Naive B cell (primary cell): ENCODE measurements around the gene PMS1. TPM values are rescaled to one million over a fixed set of nuclear protein-coding genes. Genes with fewer than 3 reads are reported as not detected.
"Not testable (repeated sequence)": the region's sequence is repeated elsewhere in the genome, so short reads cannot be mapped to it uniquely, and the experiment has no call there.

Experiments
- ATAC-seq, 2 donors: fragments of 150-1000 bp; cut with Tn5 transposase; 2 replicates each; pipeline ENCODE4 v1.10.0; 2021; ENCODE audit warnings: low read depth in 2 of 2, mild to moderate bottlenecking in 2 of 2, moderate library complexity in 2 of 2
- DNase-seq: peaks from one replicate; pipeline ENCODE4 v3.0.0; 2022
- H3K27ac Mint-ChIP-seq, 6 donors: one replicate each; pipeline ENCODE4 v1.8.0; 2020 to 2022; ENCODE audit warnings: mild to moderate bottlenecking in 6 of 6, mixed read lengths in 6 of 6, moderate library complexity in 5 of 6, inconsistent platforms in 2 of 6
- H3K27me3 Mint-ChIP-seq, 3 donors: one replicate each; pipeline ENCODE4 v1.8.0; 2021 to 2022; ENCODE audit warnings: mixed read lengths in 3 of 3, mild to moderate bottlenecking in 1 of 3
- H3K36me3 Mint-ChIP-seq, 2 donors: one replicate each; pipeline ENCODE4 v1.8.0; 2020 to 2022; ENCODE audit warnings: mixed read lengths in 2 of 2, inconsistent platforms in 1 of 2, mild to moderate bottlenecking in 1 of 2
- H3K4me1 Mint-ChIP-seq, 3 donors: one replicate each; pipeline ENCODE4 v1.8.0; 2020 to 2022; ENCODE audit warnings: mixed read lengths in 3 of 3, inconsistent platforms in 1 of 3, mild to moderate bottlenecking in 1 of 3, moderate library complexity in 1 of 3
- H3K4me3 Mint-ChIP-seq, 8 donors: one replicate each; pipeline ENCODE4 v1.8.0; 2020 to 2022; ENCODE audit warnings: mild to moderate bottlenecking in 8 of 8, mixed read lengths in 8 of 8, moderate library complexity in 8 of 8, inconsistent platforms in 2 of 8
- H3K9me3 Mint-ChIP-seq, 7 donors: one replicate each; pipeline ENCODE4 v1.8.0; 2020 to 2022; ENCODE audit warnings: mixed read lengths in 7 of 7, mild to moderate bottlenecking in 5 of 7, inconsistent platforms in 2 of 7, moderate library complexity in 1 of 7
- polyA plus RNA-seq, 6 donors: library from polyadenylated mRNA; unstranded; fragments of 300-500 nt; fragmentation: Illumina TruSeq; gene quantifications; one replicate each; pipeline ENCODE4 v1.2.3, GENCODE V29; 2021; ENCODE audit warnings: low read depth in 6 of 6

Gene PMS1
- polyA plus RNA-seq, 6 donors from 2014 or later: 12.4 to 29.2 (median 22.9) TPM

- no peaks in the 10 kb centered on the region for H3K27me3 Mint-ChIP-seq
- H3K27ac Mint-ChIP-seq: peak overlapping the region in 1 of 6 donors; percentile 39
- H3K4me3 Mint-ChIP-seq: no peak overlapping the region
- H3K36me3 Mint-ChIP-seq: peaks cover 5 to 18% of the 10 kb centered on the region in 2 donors
- ATAC-seq: no peak
- no peak for DNase-seq
- H3K9me3 Mint-ChIP-seq: no peaks in the 10 kb centered on the region
- H3K4me1 Mint-ChIP-seq: peaks cover 0 to 8% (median 3%) of the 10 kb centered on the region in 3 donors
These were observed 41.8 kb downstream of the PMS1 start for GRCh38 chr2:189826039-189826438.

GRCh38 chr2:189829102-189829833 lies 45.0 kb downstream of the PMS1 start:
- Mint-ChIP-seq H3K27ac (peak overlapping the region in 2 of 6 donors; percentile 11 to 55), H3K4me1 (peaks cover 0 to 8% (median 3%) of the 10 kb centered on the region in 3 donors), H3K36me3 (peaks cover 5 to 18% of the 10 kb centered on the region in 2 donors), H3K27me3 (no peaks in the 10 kb centered on the region), H3K4me3 (no peak overlapping the region), H3K9me3 (no peaks in the 10 kb centered on the region)
- DNase-seq (no peak), ATAC-seq (no peak)

DNA sequence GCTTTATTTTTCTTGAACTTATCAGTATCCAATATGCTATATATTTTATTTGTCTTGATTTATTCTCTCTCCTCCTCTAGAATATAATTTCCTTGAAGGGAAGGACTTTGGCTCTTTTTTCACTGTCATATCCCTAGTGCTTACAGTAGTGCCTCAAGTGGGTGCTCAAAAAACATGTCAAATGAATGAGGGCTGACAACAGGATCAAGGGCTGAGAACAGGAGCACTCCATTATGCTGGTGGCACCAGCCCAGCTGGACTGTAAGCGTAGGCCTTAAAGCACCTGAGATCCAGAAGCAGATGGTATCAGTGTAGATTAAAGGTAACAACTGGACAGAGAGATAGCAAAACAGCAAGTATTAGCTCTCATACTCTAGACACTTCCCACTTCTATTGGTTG lies 46.3 kb downstream of the PMS1 start:
- Mint-ChIP-seq H3K4me1 (peaks cover 0 to 8% (median 3%) of the 10 kb centered on the region in 3 donors), H3K9me3 (no peaks in the 10 kb centered on the region), H3K36me3 (peaks cover 5 to 18% of the 10 kb centered on the region in 2 donors), H3K4me3 (no peak overlapping the region), H3K27ac (peak overlapping the region in 3 of 6 donors; percentile 8 to 28 (median 27)), H3K27me3 (no peaks in the 10 kb centered on the region)
- no peak for ATAC-seq
- DNase-seq: no peak

DNA sequence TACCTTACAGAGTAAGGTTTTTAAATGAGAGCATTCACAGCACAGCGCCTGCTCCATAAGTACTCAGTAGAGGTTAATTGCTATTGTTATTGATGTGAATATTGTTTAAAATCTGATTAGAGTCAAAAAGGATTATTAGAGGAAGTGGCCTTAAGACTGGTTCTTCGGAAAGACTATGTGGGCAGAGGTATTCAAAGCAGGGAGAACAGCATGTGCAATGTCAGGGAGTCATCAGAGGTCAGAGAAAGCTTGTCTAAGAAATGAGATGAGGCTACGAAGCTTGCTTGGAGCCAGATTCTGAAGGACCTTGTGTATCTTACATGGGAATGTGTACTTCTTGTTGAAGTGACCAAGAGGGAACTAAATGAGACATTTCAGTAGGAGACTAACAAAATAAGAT lies 49.8 kb downstream of the PMS1 start:
- Mint-ChIP-seq H3K4me3 (no peak overlapping the region), H3K9me3 (no peaks in the 10 kb centered on the region), H3K27me3 (no peaks in the 10 kb centered on the region), H3K27ac (no peak overlapping the region), H3K36me3 (peaks cover 5 to 6% of the 10 kb centered on the region in 2 donors), H3K4me1 (peaks cover 0 to 17% (median 12%) of the 10 kb centered on the region in 3 donors)
- ATAC-seq (no peak), DNase-seq (no peak)

- not testable (repeated sequence) for H3K9me3 Mint-ChIP-seq, H3K27me3 Mint-ChIP-seq, H3K4me3 Mint-ChIP-seq, DNase-seq, H3K27ac Mint-ChIP-seq, H3K36me3 Mint-ChIP-seq, ATAC-seq
- peaks cover 0 to 17% (median 12%) of the 10 kb centered on the region in 3 donors for H3K4me1 Mint-ChIP-seq
These were observed 50.4 kb downstream of the PMS1 start for GRCh38 chr2:189834642-189835041.

GRCh38 chr2:189835855-189836558 lies 51.8 kb downstream of the PMS1 start:
- no peak overlapping the region for H3K4me3 Mint-ChIP-seq
- DNase-seq (no peak), ATAC-seq (no peak)
- H3K9me3 Mint-ChIP-seq: no peaks in the 10 kb centered on the region
- H3K27ac Mint-ChIP-seq: no peak overlapping the region
- H3K27me3 Mint-ChIP-seq: no peaks in the 10 kb centered on the region
- H3K4me1 Mint-ChIP-seq: peaks cover 0 to 17% (median 11%) of the 10 kb centered on the region in 3 donors
- peaks cover 0 to 6% of the 10 kb centered on the region in 2 donors for H3K36me3 Mint-ChIP-seq

- no peak overlapping the region for H3K4me3 Mint-ChIP-seq
- peaks cover 4 to 19% (median 18%) of the 10 kb centered on the region in 3 donors for H3K4me1 Mint-ChIP-seq
- ATAC-seq: no peak
- H3K27ac Mint-ChIP-seq: no peak overlapping the region
- no peaks in the 10 kb centered on the region for H3K9me3 Mint-ChIP-seq
- no peaks in the 10 kb centered on the region for H3K27me3 Mint-ChIP-seq
- no peak for DNase-seq
- peaks cover 5 to 6% of the 10 kb centered on the region in 2 donors for H3K36me3 Mint-ChIP-seq
These were observed 52.4 kb downstream of the PMS1 start for GRCh38 chr2:189836644-189837043.

DNA sequence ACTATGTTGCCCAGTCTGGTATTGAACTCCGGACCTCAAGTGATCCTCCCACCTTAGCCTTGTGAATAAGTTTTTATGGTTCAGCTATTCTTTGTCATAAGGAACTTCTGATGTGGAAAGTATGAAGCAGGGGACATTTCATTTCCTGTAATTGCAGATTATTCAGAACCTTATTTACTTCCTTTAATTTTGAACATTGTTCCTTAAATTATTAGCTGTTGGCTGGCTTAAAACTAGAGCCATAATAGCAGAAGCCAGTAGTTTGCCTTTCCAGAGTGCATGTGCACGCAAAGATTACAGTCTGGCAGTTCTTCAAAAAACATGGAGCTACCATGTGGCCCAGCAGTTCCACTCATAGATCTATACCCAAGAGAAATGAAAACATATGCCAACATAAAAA lies 53.1 kb downstream of the PMS1 start:
- no peaks in the 10 kb centered on the region for H3K9me3 Mint-ChIP-seq
- peaks cover 6 to 12% of the 10 kb centered on the region in 2 donors for H3K36me3 Mint-ChIP-seq
- DNase-seq: no peak
- H3K4me1 Mint-ChIP-seq: peaks cover 4 to 25% (median 24%) of the 10 kb centered on the region in 3 donors
- H3K27me3 Mint-ChIP-seq: no peaks in the 10 kb centered on the region
- peak in 1 of 2 donors; percentile 33 for ATAC-seq
- H3K27ac Mint-ChIP-seq: no peak overlapping the region
- H3K4me3 Mint-ChIP-seq: peak overlapping the region in 1 of 8 donors; percentile 5

DNA sequence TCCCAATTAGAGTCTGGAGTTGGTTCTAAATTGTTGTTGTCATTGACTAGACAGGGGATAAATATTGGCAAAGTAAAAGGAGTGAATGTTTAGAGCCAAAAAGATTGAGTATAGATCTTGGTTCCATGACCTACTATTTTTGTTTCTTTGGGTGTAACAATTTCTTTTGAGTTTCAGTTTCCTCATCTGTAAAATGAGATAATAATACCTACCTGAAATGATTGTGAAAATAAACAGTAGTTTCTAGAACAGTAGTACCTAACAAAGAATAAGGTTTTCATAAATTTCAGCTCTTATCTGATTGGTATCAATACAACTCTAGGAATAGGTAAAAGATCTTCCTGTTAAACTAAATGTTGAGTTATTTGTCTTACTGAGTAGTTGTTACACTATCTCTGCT lies 56.8 kb downstream of the PMS1 start:
- Mint-ChIP-seq H3K27ac (peak overlapping the region in 2 of 6 donors; percentile 1 to 25), H3K4me1 (peaks cover 4 to 29% (median 25%) of the 10 kb centered on the region in 3 donors), H3K36me3 (peaks cover 13 to 21% of the 10 kb centered on the region in 2 donors), H3K27me3 (no peaks in the 10 kb centered on the region), H3K9me3 (no peaks in the 10 kb centered on the region), H3K4me3 (peak overlapping the region in 1 of 8 donors; percentile 37)
- no peak for ATAC-seq
- DNase-seq: no peak

DNA sequence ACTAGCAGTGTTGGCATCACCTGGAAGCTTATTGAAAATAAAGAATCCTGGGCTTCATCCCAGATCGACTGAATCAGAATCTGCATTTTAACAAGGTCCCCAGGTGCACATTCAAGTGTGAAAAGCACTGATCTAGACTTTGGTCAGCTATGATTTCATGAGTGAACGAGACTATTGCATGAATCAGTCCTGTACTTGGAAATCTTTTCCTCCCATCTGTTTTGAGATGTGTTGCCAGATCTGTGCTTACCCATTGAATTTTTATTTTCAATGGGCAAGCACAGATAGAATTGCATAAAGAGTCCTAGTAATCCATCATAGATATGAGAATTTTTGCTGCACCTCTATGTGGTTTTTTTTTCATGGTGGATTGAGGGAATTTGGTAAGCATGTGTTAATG lies 64.0 kb downstream of the PMS1 start:
- ATAC-seq (no peak), DNase-seq (no peak)
- H3K4me1 Mint-ChIP-seq: peaks cover 4 to 19% (median 8%) of the 10 kb centered on the region in 3 donors
- no peaks in the 10 kb centered on the region for H3K27me3 Mint-ChIP-seq
- H3K36me3 Mint-ChIP-seq: peaks cover 31 to 32% of the 10 kb centered on the region in 2 donors
- no peaks in the 10 kb centered on the region for H3K9me3 Mint-ChIP-seq
- H3K4me3 Mint-ChIP-seq: no peak overlapping the region
- H3K27ac Mint-ChIP-seq: no peak overlapping the region

GRCh38 chr2:189849550-189849949 lies 65.3 kb downstream of the PMS1 start:
- no peak overlapping the region for H3K4me3 Mint-ChIP-seq
- ATAC-seq (no peak), DNase-seq (no peak)
- H3K4me1 Mint-ChIP-seq: peaks cover 4 to 15% (median 8%) of the 10 kb centered on the region in 3 donors
- H3K27ac Mint-ChIP-seq: no peak overlapping the region
- H3K9me3 Mint-ChIP-seq: no peaks in the 10 kb centered on the region
- no peaks in the 10 kb centered on the region for H3K27me3 Mint-ChIP-seq
- H3K36me3 Mint-ChIP-seq: peaks cover 32% of the 10 kb centered on the region in 2 donors

- DNase-seq (no peak), ATAC-seq (no peak)
- Mint-ChIP-seq H3K36me3 (peaks cover 35 to 38% of the 10 kb centered on the region in 2 donors), H3K27ac (peak overlapping the region in 3 of 6 donors; percentile 16 to 79 (median 47)), H3K9me3 (no peaks in the 10 kb centered on the region), H3K27me3 (no peaks in the 10 kb centered on the region), H3K4me1 (peaks cover 4 to 15% (median 8%) of the 10 kb centered on the region in 3 donors), H3K4me3 (no peak overlapping the region)
These were observed 67.0 kb downstream of the PMS1 start for GRCh38 chr2:189851174-189851826.

DNA sequence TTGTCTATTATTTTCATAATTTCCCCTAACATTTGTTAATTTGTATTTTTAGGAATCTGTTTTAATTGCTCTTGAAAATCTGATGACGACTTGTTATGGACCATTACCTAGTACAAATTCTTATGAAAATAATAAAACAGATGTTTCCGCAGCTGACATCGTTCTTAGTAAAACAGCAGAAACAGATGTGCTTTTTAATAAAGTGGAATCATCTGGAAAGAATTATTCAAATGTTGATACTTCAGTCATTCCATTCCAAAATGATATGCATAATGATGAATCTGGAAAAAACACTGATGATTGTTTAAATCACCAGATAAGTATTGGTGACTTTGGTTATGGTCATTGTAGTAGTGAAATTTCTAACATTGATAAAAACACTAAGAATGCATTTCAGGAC lies 69.9 kb downstream of the PMS1 start:
- no peak for ATAC-seq
- Mint-ChIP-seq H3K27ac (no peak overlapping the region), H3K4me3 (no peak overlapping the region), H3K4me1 (peaks cover 4 to 15% (median 8%) of the 10 kb centered on the region in 3 donors), H3K36me3 (peaks cover 22 to 23% of the 10 kb centered on the region in 2 donors), H3K9me3 (no peaks in the 10 kb centered on the region), H3K27me3 (no peaks in the 10 kb centered on the region)
- DNase-seq: no peak
